H9 (cell line): Measurements from ENCODE around the gene NCCRP1. TPM values are rescaled to one million over a fixed set of nuclear protein-coding genes. Genes with fewer than 3 reads are reported as not detected.

ENCODE experiments used
- DNase-seq: peaks from one replicate; pipeline ENCODE4 v3.0.0-alpha.2; 2017
- H2AFZ ChIP-seq: one replicate; pipeline ENCODE4 v1.6.1; 2013; ENCODE audit warnings: mild to moderate bottlenecking, low read length, control low read depth, moderate library complexity
- H2AK5ac ChIP-seq: 2 replicates; pipeline ENCODE4 v1.6.1; 2013; ENCODE audit warnings: low read length, control low read depth, mixed read lengths; ENCODE audit not compliant: insufficient read length
- H2BK120ac ChIP-seq: one replicate; pipeline ENCODE4 v1.6.1; 2013; ENCODE audit warnings: low read depth, mild to moderate bottlenecking, low read length, control low read depth, inconsistent platforms; ENCODE audit not compliant: poor library complexity, severe bottlenecking
- H2BK12ac ChIP-seq: 2 replicates; pipeline ENCODE4 v1.6.1; 2013; ENCODE audit warnings: low read length, control low read depth, mixed read lengths, low read depth; ENCODE audit not compliant: insufficient read length
- H2BK15ac ChIP-seq: 2 replicates; pipeline ENCODE4 v1.6.1; 2013; ENCODE audit warnings: low read depth, low read length, control low read depth
- H2BK20ac ChIP-seq: one replicate; pipeline ENCODE4 v1.6.1; 2013; ENCODE audit warnings: low read depth, mild to moderate bottlenecking, low read length, control low read depth, inconsistent platforms; ENCODE audit not compliant: poor library complexity, severe bottlenecking
- H2BK5ac ChIP-seq: 2 replicates; pipeline ENCODE4 v1.6.1; 2013; ENCODE audit warnings: low read length, control low read depth, mixed read lengths; ENCODE audit not compliant: insufficient read length
- H3K14ac ChIP-seq: 2 replicates; pipeline ENCODE4 v1.6.1; 2013; ENCODE audit warnings: low read length, control low read depth; ENCODE audit not compliant: insufficient read depth
- H3K18ac ChIP-seq: 2 replicates; pipeline ENCODE4 v1.6.1; 2013; ENCODE audit warnings: low read depth, mild to moderate bottlenecking, mixed read lengths, low read length, control low read depth; ENCODE audit not compliant: insufficient read length
- H3K23ac ChIP-seq: 2 replicates; pipeline ENCODE4 v1.6.1; 2013; ENCODE audit warnings: low read length, control low read depth, mixed read lengths, low read depth; ENCODE audit not compliant: insufficient read length
- H3K23me2 ChIP-seq: 2 replicates; pipeline ENCODE4 v1.6.1; 2013; ENCODE audit warnings: low read depth, mild to moderate bottlenecking, mixed read lengths, low read length, control low read depth; ENCODE audit not compliant: insufficient read length, poor library complexity, severe bottlenecking
- H3K27ac ChIP-seq: 2 replicates; pipeline ENCODE4 v1.5.1; 2013; ENCODE audit warnings: low read length, control low read depth, mixed read lengths, low read depth; ENCODE audit not compliant: insufficient read length
- H3K27me3 ChIP-seq: 2 replicates; pipeline ENCODE4 v1.6.1; 2013; ENCODE audit warnings: low read length, control low read depth, inconsistent platforms; ENCODE audit not compliant: insufficient read depth
- H3K4ac ChIP-seq: 2 replicates; pipeline ENCODE4 v1.6.1; 2013; ENCODE audit warnings: low read depth, mild to moderate bottlenecking, control low read depth, inconsistent platforms, low read length, moderate library complexity
- H3K4me1 ChIP-seq: 2 replicates; pipeline ENCODE4 v1.6.1; 2013; ENCODE audit warnings: low read length, control low read depth, inconsistent platforms; ENCODE audit not compliant: insufficient read depth
- H3K4me2 ChIP-seq: 2 replicates; pipeline ENCODE4 v1.6.1; 2013; ENCODE audit warnings: low read length, control low read depth, mixed read lengths; ENCODE audit not compliant: insufficient read length, insufficient read depth
- H3K56ac ChIP-seq: 2 replicates; pipeline ENCODE4 v1.6.1; 2013; ENCODE audit warnings: low read depth, mild to moderate bottlenecking, mixed read lengths, low read length, control low read depth; ENCODE audit not compliant: insufficient read length
- H3K79me1 ChIP-seq: 2 replicates; pipeline ENCODE4 v1.6.1; 2013; ENCODE audit warnings: low read depth, mild to moderate bottlenecking, moderate library complexity, low read length, control low read depth, inconsistent platforms; ENCODE audit not compliant: insufficient read depth, poor library complexity, severe bottlenecking
- H3K79me2 ChIP-seq: 2 replicates; pipeline ENCODE4 v1.6.1; 2013; ENCODE audit warnings: low read length, control low read depth, inconsistent platforms; ENCODE audit not compliant: insufficient read depth
- H3K9ac ChIP-seq: 2 replicates; pipeline ENCODE4 v1.6.1; 2013; ENCODE audit warnings: low read length, control low read depth, mixed read lengths; ENCODE audit not compliant: insufficient read length; ENCODE audit errors: extremely low read depth
- H3K9me3 ChIP-seq: one replicate; pipeline ENCODE4 v1.6.1; 2013; ENCODE audit warnings: low read depth, low read length, inconsistent platforms; ENCODE audit not compliant: control insufficient read depth
- H3T11ph ChIP-seq: one replicate; pipeline ENCODE4 v1.6.1; 2013; ENCODE audit warnings: mild to moderate bottlenecking, low read length, control low read depth, inconsistent platforms
- H4K20me1 ChIP-seq: one replicate; pipeline ENCODE4 v1.6.1; 2013; ENCODE audit not compliant: control insufficient read depth, insufficient read length, insufficient read depth
- H4K5ac ChIP-seq: 2 replicates; pipeline ENCODE4 v1.6.1; 2013; ENCODE audit warnings: low read depth, mild to moderate bottlenecking, mixed read lengths, low read length, control low read depth; ENCODE audit not compliant: insufficient read length
- H4K8ac ChIP-seq: replicated peaks from 2 replicates; pipeline ENCODE4 v1.6.1; 2013; ENCODE audit warnings: low read length, control low read depth, mixed read lengths, low read depth; ENCODE audit not compliant: insufficient read length
- H4K91ac ChIP-seq: 2 replicates; pipeline ENCODE4 v1.6.1; 2013; ENCODE audit warnings: low read depth, mild to moderate bottlenecking, moderate library complexity, mixed read lengths, low read length, control low read depth; ENCODE audit not compliant: insufficient read length
- H3K27ac Mint-ChIP-seq, 3 experiments: 2 replicates in 2 of 3; 3 replicates in 1 of 3; pipeline ENCODE4 v1.8.0; 2020 to 2021; ENCODE audit warnings: mixed read lengths in 3 of 3, mild to moderate bottlenecking in 1 of 3, moderate library complexity in 1 of 3
- H3K27me3 Mint-ChIP-seq: 2 replicates; pipeline ENCODE4 v1.8.0; 2021; ENCODE audit warnings: low read depth, mild to moderate bottlenecking, moderate library complexity, mixed read lengths
- H3K36me3 Mint-ChIP-seq, 3 experiments: 2 replicates in 2 of 3; 3 replicates in 1 of 3; pipeline ENCODE4 v1.8.0; 2020 to 2021; ENCODE audit warnings: low read depth in 3 of 3, mixed read lengths in 3 of 3; ENCODE audit not compliant: insufficient read depth in 1 of 3
- H3K4me1 Mint-ChIP-seq, 2 experiments: 2 replicates each; pipeline ENCODE4 v1.8.0; 2020; ENCODE audit warnings: mixed read lengths in 2 of 2
- H3K4me3 Mint-ChIP-seq, 2 experiments: 2 replicates in 1 of 2; 3 replicates in 1 of 2; pipeline ENCODE4 v1.8.0; 2020 to 2021; ENCODE audit warnings: mild to moderate bottlenecking in 2 of 2, mixed read lengths in 2 of 2, moderate library complexity in 1 of 2
- H3K9me3 Mint-ChIP-seq, 2 experiments: 2 replicates in 1 of 2; 3 replicates in 1 of 2; pipeline ENCODE4 v1.8.0; 2020; ENCODE audit warnings: mild to moderate bottlenecking in 2 of 2, mixed read lengths in 2 of 2, moderate library complexity in 1 of 2
- WGBS: extraction: QIAGEN DNeasy Blood & Tissue Kit; methylation state at CpG from one replicate; pipeline ENCODE4 v1.1.7; 2013; ENCODE audit warnings: missing lambda C conversion rate, low lambda C conversion rate, mixed read lengths; ENCODE audit not compliant: insufficient read length; ENCODE audit errors: extremely low coverage; 5-methylcytosine and 5-hydroxymethylcytosine counted together
- total RNA-seq: library from RNA; stranded (reverse); gene quantifications from 2 replicates; pipeline ENCODE4 v1.2.1, GENCODE V29; 2021
- TF ChIP-seq, protein P1 (sequence below): fragments of 200-600 bp; sonication (generic); conservative IDR thresholded peaks from 3 replicates; pipeline ENCODE4 v1.8.0; 2021; ENCODE audit warnings: antibody characterized with exemption, mild to moderate bottlenecking

NCCRP1 gene
- total RNA-seq, 1 experiment from 2014 or later, result 1.9 TPM

DNA sequence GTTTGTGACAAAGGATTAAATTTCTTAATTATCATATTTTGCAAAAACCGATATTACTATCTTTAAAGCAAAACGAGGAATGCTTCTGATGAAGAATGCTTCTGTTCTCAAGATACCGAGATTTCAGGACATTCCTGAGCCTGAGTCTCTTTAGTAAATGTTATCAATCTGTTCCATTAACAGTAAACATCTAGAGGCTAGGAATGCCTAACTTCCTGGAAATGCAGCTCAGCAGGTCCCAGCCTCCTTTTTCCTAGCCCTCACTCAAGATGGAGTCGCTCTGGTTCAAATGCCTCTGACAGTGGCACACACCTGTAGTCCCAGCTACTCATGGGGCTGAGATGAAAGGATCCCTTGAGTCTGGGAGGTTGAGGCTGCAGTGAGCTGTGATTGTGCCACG, 54.3 kb downstream of the NCCRP1 start:
- H3K27ac Mint-ChIP-seq, result no peak overlapping the region
- DNase-seq, result no peak

More for the DNA sequence above, 54.3 kb downstream of the NCCRP1 start:
- no peak overlapping the region for H4K91ac ChIP-seq
- no CpG with 5 or more reads among the region's 5 CpGs for WGBS
- H3K18ac ChIP-seq, result no peak overlapping the region
- H2BK5ac ChIP-seq, result no peak overlapping the region
- no peak overlapping the region for H2BK120ac ChIP-seq
- H3K79me2 ChIP-seq, result no peaks in the 10 kb centered on the region
- no peak overlapping the region for H4K5ac ChIP-seq
- H3K79me1 ChIP-seq, result no peaks in the 10 kb centered on the region
- H2AK5ac ChIP-seq, result no peak overlapping the region
- H3K27me3 Mint-ChIP-seq, result peaks cover 90% of the 10 kb centered on the region
- no peak overlapping the region for H2BK15ac ChIP-seq
- no peaks in the 10 kb centered on the region for H3K9me3 Mint-ChIP-seq
- no peak overlapping the region for H3T11ph ChIP-seq
- peaks cover 9% of the 10 kb centered on the region for H3K23me2 ChIP-seq
- no peak overlapping the region for H3K4ac ChIP-seq
- no peak overlapping the region for H3K9ac ChIP-seq
- H3K56ac ChIP-seq, result no peak overlapping the region
- H3K4me1 Mint-ChIP-seq, result peaks cover 2 to 5% of the 10 kb centered on the region in 2 experiments; a peak in 2 of 4 replicates
- no peak overlapping the region for H2BK12ac ChIP-seq
- H3K36me3 Mint-ChIP-seq, result no peaks in the 10 kb centered on the region
- H3K27ac ChIP-seq, result no peak overlapping the region
- H3K4me3 Mint-ChIP-seq, result no peak overlapping the region
- no peaks in the 10 kb centered on the region for H3K9me3 ChIP-seq
- no peak overlapping the region for H4K8ac ChIP-seq
- TF ChIP-seq, protein P1, sequence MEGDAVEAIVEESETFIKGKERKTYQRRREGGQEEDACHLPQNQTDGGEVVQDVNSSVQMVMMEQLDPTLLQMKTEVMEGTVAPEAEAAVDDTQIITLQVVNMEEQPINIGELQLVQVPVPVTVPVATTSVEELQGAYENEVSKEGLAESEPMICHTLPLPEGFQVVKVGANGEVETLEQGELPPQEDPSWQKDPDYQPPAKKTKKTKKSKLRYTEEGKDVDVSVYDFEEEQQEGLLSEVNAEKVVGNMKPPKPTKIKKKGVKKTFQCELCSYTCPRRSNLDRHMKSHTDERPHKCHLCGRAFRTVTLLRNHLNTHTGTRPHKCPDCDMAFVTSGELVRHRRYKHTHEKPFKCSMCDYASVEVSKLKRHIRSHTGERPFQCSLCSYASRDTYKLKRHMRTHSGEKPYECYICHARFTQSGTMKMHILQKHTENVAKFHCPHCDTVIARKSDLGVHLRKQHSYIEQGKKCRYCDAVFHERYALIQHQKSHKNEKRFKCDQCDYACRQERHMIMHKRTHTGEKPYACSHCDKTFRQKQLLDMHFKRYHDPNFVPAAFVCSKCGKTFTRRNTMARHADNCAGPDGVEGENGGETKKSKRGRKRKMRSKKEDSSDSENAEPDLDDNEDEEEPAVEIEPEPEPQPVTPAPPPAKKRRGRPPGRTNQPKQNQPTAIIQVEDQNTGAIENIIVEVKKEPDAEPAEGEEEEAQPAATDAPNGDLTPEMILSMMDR, result no peak
- no peak overlapping the region for H3K4me2 ChIP-seq
- H4K20me1 ChIP-seq, result no peaks in the 10 kb centered on the region
- no peaks in the 10 kb centered on the region for H3K4me1 ChIP-seq
- H3K27me3 ChIP-seq, result peaks cover 35% of the 10 kb centered on the region; the same call in 1 of the 2 replicates
- no peak overlapping the region for H3K23ac ChIP-seq
- H2AFZ ChIP-seq, result no peak overlapping the region
- no peak overlapping the region for H3K14ac ChIP-seq
- no peak overlapping the region for H2BK20ac ChIP-seq

Other genes starting within 250 kb of the NCCRP1 start
- 25.5 and 25.9 TPM in 2 replicates for gene FBXO17, start 221.2 kb upstream of the NCCRP1 start, total RNA-seq
- gene FBXO27, start 164.4 kb upstream of the NCCRP1 start, total RNA-seq, result 14.5 and 16.7 TPM in 2 replicates
- gene ACP7, start 112.6 kb upstream of the NCCRP1 start, total RNA-seq, result 0.15 and 0.18 TPM in 2 replicates
- gene PAK4, start 71.2 kb upstream of the NCCRP1 start, total RNA-seq, result 62.6 and 63.1 TPM in 2 replicates
- not detected in 2 replicates for gene SYCN, start 7.3 kb downstream of the NCCRP1 start, total RNA-seq
- not detected in 2 replicates for gene IFNL3, start 48.0 kb downstream of the NCCRP1 start, total RNA-seq
- gene IFNL4, start 51.9 kb downstream of the NCCRP1 start, total RNA-seq, result not detected in 2 replicates
- not detected in 2 replicates for gene IFNL2, start 71.4 kb downstream of the NCCRP1 start, total RNA-seq
- not detected in 2 replicates for gene IFNL1, start 99.4 kb downstream of the NCCRP1 start, total RNA-seq
- gene LRFN1, start 123.9 kb downstream of the NCCRP1 start, total RNA-seq, result 4.2 and 4.5 TPM in 2 replicates
- gene GMFG, start 139.1 kb downstream of the NCCRP1 start, total RNA-seq, result 0.48 TPM in 1 of 2 replicates, not detected in the other
- gene SAMD4B, start 145.5 kb downstream of the NCCRP1 start, total RNA-seq, result 134 and 135 TPM in 2 replicates
- gene PAF1, start 194.1 kb downstream of the NCCRP1 start, total RNA-seq, result 34.9 and 38.0 TPM in 2 replicates
- gene MED29, start 194.4 kb downstream of the NCCRP1 start, total RNA-seq, result 48.3 and 49.2 TPM in 2 replicates
- 14.6 and 15.4 TPM in 2 replicates for gene ZFP36, start 209.9 kb downstream of the NCCRP1 start, total RNA-seq
- gene PLEKHG2, start 215.7 kb downstream of the NCCRP1 start, total RNA-seq, result 167 and 170 TPM in 2 replicates
- 2,711 and 2,810 TPM in 2 replicates for gene RPS16, start 239.0 kb downstream of the NCCRP1 start, total RNA-seq
- gene SUPT5H, start 248.6 kb downstream of the NCCRP1 start, total RNA-seq, result 141 and 145 TPM in 2 replicates